H1 (cell line): Measurements from ENCODE around the gene EYA2. TPM values are rescaled to one million over a fixed set of nuclear protein-coding genes. Genes with fewer than 3 reads are reported as not detected.

Experiments
- CTCF ChIA-PET: fragments of 300-600 bp; sonication (Branson Sonifier 250); formaldehyde crosslinking; loops from one replicate; lab custom pipeline; 2021; ENCODE audit not compliant: partially characterized antibody; lab: Charles Lee
- POLR2A ChIA-PET: fragments of 300-600 bp; sonication (Branson Sonifier 250); formaldehyde crosslinking; loops from one replicate; lab custom pipeline; 2021; ENCODE audit warnings: inconsistent platforms; ENCODE audit not compliant: partially characterized antibody; lab: Charles Lee
- DNase-seq, 2 experiments: peaks; one replicate each; pipeline versions ENCODE4 v3.0.0 to v3.0.0-alpha.2; 2010 to 2022; ENCODE audit warnings: low spot score in 2 of 2, low read depth in 1 of 2, mixed read lengths in 1 of 2
- FAIRE-seq: peaks from 2 replicates; lab custom pipeline; 2011; peaks lifted over from hg19 to GRCh38; lab: Jason Lieb, UNC
- H2AFZ ChIP-seq: 2 replicates; pipeline ENCODE4 v1.8.1; 2012; ENCODE audit warnings: low read length, inconsistent platforms
- H2AK5ac ChIP-seq: 2 replicates; pipeline ENCODE4 v1.6.1; 2013; ENCODE audit warnings: low read depth, low read length
- H2BK120ac ChIP-seq: replicated peaks from 2 replicates; pipeline ENCODE3; 2013; ENCODE audit warnings: low read depth, low read length, inconsistent platforms
- H2BK12ac ChIP-seq: 2 replicates; pipeline ENCODE4 v1.6.1; 2013; ENCODE audit warnings: low read depth, low read length
- H2BK15ac ChIP-seq: 2 replicates; pipeline ENCODE4 v1.6.1; 2013; ENCODE audit warnings: low read length
- H2BK20ac ChIP-seq: 2 replicates; pipeline ENCODE4 v1.6.1; 2013; ENCODE audit warnings: low read length
- H2BK5ac ChIP-seq: 2 replicates; pipeline ENCODE4 v1.6.1; 2013; ENCODE audit warnings: low read depth, low read length
- H3K14ac ChIP-seq: 2 replicates; pipeline ENCODE4 v1.6.1; 2013; ENCODE audit warnings: inconsistent platforms; ENCODE audit not compliant: insufficient read length
- H3K18ac ChIP-seq: 2 replicates; pipeline ENCODE4 v1.6.1; 2013; ENCODE audit warnings: low read length; ENCODE audit errors: extremely low read depth
- H3K23ac ChIP-seq: 2 replicates; pipeline ENCODE4 v1.6.1; 2013; ENCODE audit warnings: inconsistent platforms; ENCODE audit not compliant: insufficient read length
- H3K23me2 ChIP-seq: 2 replicates; pipeline ENCODE4 v1.6.1; 2013; ENCODE audit warnings: low read depth, low read length
- H3K27ac ChIP-seq: 2 replicates; pipeline ENCODE4 v1.6.1; 2011; ENCODE audit warnings: low read depth, low read length, inconsistent platforms
- H3K27me3 ChIP-seq, 4 experiments: replicated peaks in 1 of 4; 1 replicate in 1 of 4; 2 replicates in 3 of 4; pipeline versions ENCODE4 v1.6.1 to v1.8.1; 2011 to 2013; ENCODE audit warnings: low read length in 3 of 4, mild to moderate bottlenecking in 3 of 4, inconsistent platforms in 2 of 4, mixed read lengths in 2 of 4, moderate library complexity in 1 of 4; ENCODE audit not compliant: control insufficient read depth in 3 of 4, insufficient read depth in 3 of 4; ENCODE audit errors: extremely low read depth in 1 of 4
- H3K36me3 ChIP-seq, 4 experiments: 2 replicates each; pipeline versions ENCODE4 v1.6.1 to v1.8.1; 2011 to 2013; ENCODE audit warnings: mild to moderate bottlenecking in 4 of 4, low read length in 3 of 4, moderate library complexity in 2 of 4, control low read depth in 1 of 4, inconsistent platforms in 1 of 4; ENCODE audit not compliant: insufficient read depth in 4 of 4, control insufficient read depth in 2 of 4
- H3K4ac ChIP-seq: replicated peaks from 2 replicates; pipeline ENCODE3; 2013; ENCODE audit warnings: low read length, low read depth, mixed read lengths, inconsistent platforms; ENCODE audit not compliant: insufficient read length
- H3K4me1 ChIP-seq, 4 experiments: replicated peaks in 1 of 4; 1 replicate in 1 of 4; 2 replicates in 3 of 4; pipeline versions ENCODE4 v1.6.1 to v1.8.1; 2011 to 2013; ENCODE audit warnings: low read length in 3 of 4, inconsistent platforms in 2 of 4, mixed read lengths in 1 of 4; ENCODE audit not compliant: insufficient read depth in 4 of 4, control insufficient read depth in 3 of 4
- H3K4me2 ChIP-seq, 2 experiments: 2 replicates each; pipeline versions ENCODE4 v1.6.1 to v1.8.1; 2011 to 2013; ENCODE audit warnings: low read depth in 2 of 2, low read length in 2 of 2, control low read depth in 1 of 2, inconsistent platforms in 1 of 2, mild to moderate bottlenecking in 1 of 2; ENCODE audit not compliant: insufficient read depth in 1 of 2
- H3K4me3 ChIP-seq, 4 experiments: fragments of 200-600, 300-600 bp in 1 of 4; sonication (generic), shearing (Covaris generic), sonication (Bioruptor Twin) in 1 of 4; 2 replicates each; pipeline versions ENCODE4 v1.5.1 to v1.8.1; 2011 to 2016; ENCODE audit warnings: low read length in 4 of 4, low read depth in 3 of 4, control low read depth in 2 of 4, inconsistent platforms in 2 of 4, mild to moderate bottlenecking in 2 of 4, mixed read lengths in 1 of 4, moderate library complexity in 1 of 4; ENCODE audit not compliant: insufficient read depth in 2 of 4; ENCODE audit errors: extremely low read depth in 1 of 4
- H3K56ac ChIP-seq: replicated peaks from 2 replicates; pipeline ENCODE3; 2013; ENCODE audit warnings: low read depth, mild to moderate bottlenecking, mixed read lengths, low read length, inconsistent platforms; ENCODE audit not compliant: insufficient read length
- H3K79me1 ChIP-seq: 2 replicates; pipeline ENCODE4 v1.6.1; 2013; ENCODE audit warnings: low read depth, low read length, control low read depth
- H3K79me2 ChIP-seq, 2 experiments: 2 replicates each; pipeline versions ENCODE4 v1.6.1 to v1.8.1; 2012 to 2013; ENCODE audit warnings: low read length in 2 of 2, mild to moderate bottlenecking in 2 of 2, inconsistent platforms in 1 of 2; ENCODE audit not compliant: insufficient read depth in 2 of 2, control insufficient read depth in 1 of 2
- H3K9ac ChIP-seq, 4 experiments: replicated peaks in 1 of 4; 1 replicate in 1 of 4; 2 replicates in 3 of 4; pipeline versions ENCODE4 v1.6.1 to v1.8.1; 2011 to 2013; ENCODE audit warnings: low read depth in 3 of 4, low read length in 3 of 4, control low read depth in 2 of 4, mild to moderate bottlenecking in 2 of 4, moderate library complexity in 2 of 4, inconsistent platforms in 1 of 4; ENCODE audit errors: extremely low read depth in 1 of 4
- H3K9me3 ChIP-seq, 2 experiments: 2 replicates each; pipeline versions ENCODE4 v1.6.1 to v1.8.1; 2012 to 2013; ENCODE audit warnings: mild to moderate bottlenecking in 2 of 2, moderate library complexity in 2 of 2, control low read depth in 1 of 2, inconsistent platforms in 1 of 2, low read depth in 1 of 2, low read length in 1 of 2, mixed read lengths in 1 of 2; ENCODE audit not compliant: insufficient read depth in 2 of 2
- H4K20me1 ChIP-seq, 2 experiments: replicated peaks in 1 of 2; 2 replicates each; pipeline versions ENCODE3 to v1.8.1; 2011 to 2013; ENCODE audit warnings: inconsistent platforms in 2 of 2, low read length in 2 of 2, mild to moderate bottlenecking in 1 of 2; ENCODE audit not compliant: insufficient read depth in 2 of 2, control insufficient read depth in 1 of 2
- H4K5ac ChIP-seq: 2 replicates; pipeline ENCODE4 v1.6.1; 2013; ENCODE audit warnings: low read length, low read depth, mixed read lengths, inconsistent platforms; ENCODE audit not compliant: insufficient read length
- H4K8ac ChIP-seq: 2 replicates; pipeline ENCODE4 v1.8.0; 2013; ENCODE audit warnings: mild to moderate bottlenecking, moderate library complexity, low read length, inconsistent platforms; ENCODE audit not compliant: insufficient read depth; ENCODE audit errors: extremely low read depth
- H4K91ac ChIP-seq: replicated peaks from 2 replicates; pipeline ENCODE3; 2013; ENCODE audit warnings: low read length, mixed read lengths, inconsistent platforms; ENCODE audit not compliant: insufficient read length
- BRCA1 ChIP-seq: IDR thresholded peaks from 2 replicates; pipeline ENCODE4 v1.6.1; 2012; ENCODE audit warnings: low read depth, low read length, improper control_type of control experiment
- HDAC6 ChIP-seq: IDR thresholded peaks from one replicate; pipeline ENCODE4 v1.7.1; 2012; ENCODE audit warnings: low read depth, mild to moderate bottlenecking, inconsistent platforms, low read length, moderate library complexity
- NRF1 ChIP-seq: IDR thresholded peaks from 2 replicates; pipeline ENCODE4 v1.6.1; 2011; ENCODE audit warnings: mild to moderate bottlenecking, low read depth, low read length, improper control_type of control experiment
- PHF8 ChIP-seq: fragments of 200-600 bp; sonication (generic); conservative IDR thresholded peaks from 2 replicates; pipeline ENCODE4 v1.7.1; 2012; ENCODE audit warnings: low read depth, mild to moderate bottlenecking, inconsistent platforms, low read length, moderate library complexity
- RNF2 ChIP-seq: fragments of 200-900, 300-1000 bp; sonication (generic); IDR thresholded peaks from 2 replicates; pipeline ENCODE4 v1.7.1; 2016; ENCODE audit warnings: borderline replicate concordance, low read depth, mild to moderate bottlenecking, antibody characterized with exemption, low read length; ENCODE audit not compliant: poor library complexity, severe bottlenecking; ENCODE audit errors: missing control alignments
- SP4 ChIP-seq: IDR thresholded peaks from 2 replicates; pipeline ENCODE4 v1.6.1; 2012; ENCODE audit warnings: low read length, inconsistent platforms
- SUZ12 ChIP-seq: fragments of 200-600 bp; sonication (generic); IDR thresholded peaks from 2 replicates; pipeline ENCODE4 v1.6.1; 2012; ENCODE audit warnings: mild to moderate bottlenecking, inconsistent platforms, low read length, moderate library complexity, mixed read lengths
- TEAD4 ChIP-seq: IDR thresholded peaks from 2 replicates; pipeline ENCODE4 v1.6.1; 2012; ENCODE audit warnings: low read depth, low read length, inconsistent platforms, mixed read lengths
- WGBS, 2 experiments: shearing (Covaris generic) in 1 of 2; methylation state at CpG; one replicate each; pipeline versions ENCODE4 v1.1.6 to v1.1.7; 2013 to 2015; ENCODE audit warnings: low lambda C conversion rate in 2 of 2, mixed read lengths in 2 of 2, inconsistent platforms in 1 of 2, low coverage in 1 of 2, missing lambda C conversion rate in 1 of 2; ENCODE audit not compliant: insufficient replicate concordance in 2 of 2, insufficient coverage in 1 of 2, insufficient read length in 1 of 2; ENCODE audit errors: extremely low coverage in 1 of 2, missing lambda C conversion rate in 1 of 2; 5-methylcytosine and 5-hydroxymethylcytosine counted together
- polyA plus RNA-seq, 7 experiments: library from polyadenylated mRNA; depleted of rRNA in 3 of 7; stranded (reverse) in 5 of 7; unstranded in 2 of 7; fragments of >200 nt in 5 of 7; fragments of 200-250 nt in 2 of 7; gene quantifications; 1 replicate in 5 of 7; 2 replicates in 1 of 7; 4 replicates in 1 of 7; pipeline versions ENCODE4 v1.2.1 to v1.2.3, GENCODE V29; 2011 to 2013; ENCODE audit warnings: missing spikeins in 2 of 7, mixed read lengths in 2 of 7
- total RNA-seq: library from RNA; stranded (reverse); fragmentation: NEBNext Ultra II Directional; extraction: Animal tissue kit (Norgen Biotek cat#: 25700); gene quantifications from 2 replicates; pipeline ENCODE4 v1.2.1, GENCODE V29; 2021

Gene EYA2
- total and polyA plus RNA-seq, 2 of the 8 experiments (the other 6 are each of a cell fraction or from before 2014, with no cell fraction given): 1.6 to 1.7 TPM

GRCh38 chr20:47099825-47100441 is 205.3 kb downstream of the EYA2 start:
- Histone ChIP-seq H4K8ac (no peak overlapping the region), H2BK12ac (no peak overlapping the region), H2BK5ac (no peak overlapping the region), H2BK120ac (no peak overlapping the region), H2BK15ac (no peak overlapping the region), H3K4ac (no peak overlapping the region), H2BK20ac (no peak overlapping the region), H2AK5ac (no peak overlapping the region), H3K4me1 (no peaks in the 10 kb centered on the region), H4K91ac (no peak overlapping the region), H3K27me3 (no peaks in the 10 kb centered on the region), H4K20me1 (no peaks in the 10 kb centered on the region), H3K79me1 (no peaks in the 10 kb centered on the region), H3K18ac (no peak overlapping the region), H3K14ac (no peak overlapping the region), H3K79me2 (no peaks in the 10 kb centered on the region), H3K23ac (no peak overlapping the region), H2AFZ (no peak overlapping the region), H4K5ac (no peak overlapping the region), H3K4me2 (no peak overlapping the region), H3K23me2 (no peaks in the 10 kb centered on the region), H3K4me3 (no peak overlapping the region), H3K9me3 (peaks cover 2 to 3% of the 10 kb centered on the region in 2 experiments; a peak in 1 of 4 replicates), H3K27ac (no peak overlapping the region), H3K9ac (no peak overlapping the region), H3K36me3 (no peaks in the 10 kb centered on the region), H3K56ac (no peak overlapping the region)
- TF ChIP-seq HDAC6 (no peak), TEAD4 (no peak), SUZ12 (no peak), BRCA1 (no peak), NRF1 (no peak), SP4 (no peak), PHF8 (no peak), RNF2 (no peak)
- no peak for DNase-seq
- WGBS, 2 experiments: 96% methylated on average over 6 of the region's 6 CpGs; no CpG with 5 or more reads in 1 of the 2 experiments
- ChIA-PET CTCF (interaction anchor here (1.0 kb wide), 1 partner anchor 87 kb away, joined by 4 read pairs; no protein-coding TSS in a partner anchor), POLR2A (no interaction called here)
- FAIRE-seq: no peak
